Stomach (tissue), 9 donors: ENCODE results near the gene KIAA1671. TPM values are rescaled to one million over a fixed set of nuclear protein-coding genes. Genes with fewer than 3 reads are reported as not detected.

ENCODE experiments used
- DNase-seq, 2 donors: peaks; one replicate each; pipeline versions ENCODE4 v3.0.0 to v3.0.0-alpha.2; 2013 to 2019
- H3K27ac ChIP-seq, 5 donors: fragments of 200-600 bp in 4 of 5; sonication (generic) in 4 of 5; one replicate each; pipeline ENCODE4 v1.5.1; 2013 to 2019; ENCODE audit warnings: mild to moderate bottlenecking in 1 of 5, moderate library complexity in 1 of 5
- H3K27me3 ChIP-seq, 3 donors: fragments of 200-600 bp; sonication (generic); one replicate each; pipeline ENCODE4 v1.5.1; 2017 to 2019; ENCODE audit warnings: mixed run types in 1 of 3
- H3K36me3 ChIP-seq, 4 donors: fragments of 200-600 bp; sonication (generic); 1 replicate in 3 of 4; 2 replicates in 1 of 4; pipeline ENCODE4 v1.5.1; 2016 to 2019
- H3K4me1 ChIP-seq, 4 donors: fragments of 200-600 bp; sonication (generic); one replicate each; pipeline ENCODE4 v1.5.1; 2016 to 2019
- H3K4me3 ChIP-seq, 4 donors: fragments of 200-600 bp; sonication (generic) in 3 of 4; one replicate each; pipeline ENCODE4 v1.5.1; 2016 to 2019; ENCODE audit warnings: mild to moderate bottlenecking in 1 of 4
- H3K9me3 ChIP-seq, 4 donors: fragments of 200-600 bp; sonication (generic); one replicate each; pipeline ENCODE4 v1.5.1; 2016 to 2019
- EP300 ChIP-seq: sonication (generic); formaldehyde crosslinking; IDR thresholded peaks from one replicate; pipeline ENCODE4 v1.6.1; 2017; ENCODE audit warnings: antibody characterized with exemption
- POLR2A ChIP-seq, 4 donors: fragments of 450-650 bp; IDR thresholded peaks; one replicate each; pipeline ENCODE4 v1.6.1; 2016; ENCODE audit warnings: antibody characterized with exemption in 4 of 4, control low read depth in 2 of 4, mild to moderate bottlenecking in 1 of 4, moderate library complexity in 1 of 4
- POLR2AphosphoS5 ChIP-seq, 3 donors: sonication (generic); formaldehyde crosslinking; IDR thresholded peaks; one replicate each; pipeline ENCODE4 v1.6.1; 2016; ENCODE audit warnings: antibody characterized with exemption in 3 of 3
- WGBS, 5 donors: extraction: QIAGEN DNeasy Blood & Tissue Kit in 3 of 5; methylation state at CpG; one replicate each; pipeline versions ENCODE4 v1.1.5 to v1.1.7; 2013 to 2018; 5-methylcytosine and 5-hydroxymethylcytosine counted together
- intact Hi-C: fragments of 100-400 bp; cut with DNase I; formaldehyde crosslinking; loops from one replicate; pipeline ENCODE4 v1.15.1; 2023; ENCODE audit warnings: low total_unique reads
- polyA plus RNA-seq, 3 donors: library from polyadenylated mRNA; stranded (reverse); fragments of 200-250 nt; gene quantifications; one replicate each; pipeline ENCODE4 v1.2.3, GENCODE V29; 2013
- total RNA-seq, 5 donors: library from RNA; depleted of rRNA; stranded (reverse); fragments of >200 nt; gene quantifications; one replicate each; pipeline versions ENCODE4 v1.1.0 to v1.2.3, GENCODE V29; 2014 to 2016
- TF ChIP-seq, protein P1 (sequence below), 7 experiments: fragments of 450-650 bp in 4 of 7; fragments of 200-600 bp in 3 of 7; sonication (generic) in 3 of 7; IDR thresholded peaks; one replicate each; pipeline ENCODE4 v1.5.1; 2016 to 2019; ENCODE audit warnings: antibody characterized with exemption in 7 of 7, control low read depth in 2 of 7, mild to moderate bottlenecking in 1 of 7
- donor health status: healthy with polysubstance abuse.
- donor health status: Bipolar disorder and iron deficiency.
- donor health status: healthy.

Gene KIAA1671
- total and polyA plus RNA-seq, 8 donors, result 5.7 to 80.5 (median 32.5) TPM

DNA sequence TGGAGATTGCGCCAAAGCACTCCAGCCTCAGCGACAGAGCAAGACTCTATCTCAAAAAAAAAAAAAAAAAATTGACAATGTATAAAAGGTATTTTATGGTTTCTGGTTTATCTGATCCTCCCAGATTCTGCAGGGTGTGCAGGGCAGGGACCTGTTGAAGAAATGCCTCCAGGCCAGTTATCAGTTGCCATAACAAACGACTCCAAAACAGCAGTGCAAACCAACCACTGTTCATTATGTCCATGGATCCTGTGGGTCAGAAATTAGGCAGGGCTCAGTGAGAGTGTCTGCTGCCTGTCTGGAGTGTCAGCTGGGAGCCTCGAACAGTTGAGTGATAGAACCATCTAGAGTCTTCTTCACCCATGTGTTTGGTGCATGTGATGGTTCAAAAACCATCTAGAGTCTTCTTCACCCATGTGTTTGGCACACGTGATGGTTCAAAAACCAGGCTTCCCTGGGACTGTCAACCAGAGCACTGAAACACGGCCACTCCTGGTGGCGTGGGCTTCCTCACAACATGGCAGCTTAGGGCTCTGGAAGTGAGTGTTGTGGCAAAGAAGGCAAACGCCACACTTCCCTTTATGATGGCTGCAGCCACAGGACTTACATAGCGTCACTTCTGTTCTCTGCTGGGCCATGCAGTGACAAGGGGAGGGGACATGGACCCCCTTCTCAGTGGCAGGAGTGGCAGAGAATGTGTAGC lies 132.0 kb downstream of the KIAA1671 start:
- no peak for TF ChIP-seq EP300
- TF ChIP-seq, protein P1, sequence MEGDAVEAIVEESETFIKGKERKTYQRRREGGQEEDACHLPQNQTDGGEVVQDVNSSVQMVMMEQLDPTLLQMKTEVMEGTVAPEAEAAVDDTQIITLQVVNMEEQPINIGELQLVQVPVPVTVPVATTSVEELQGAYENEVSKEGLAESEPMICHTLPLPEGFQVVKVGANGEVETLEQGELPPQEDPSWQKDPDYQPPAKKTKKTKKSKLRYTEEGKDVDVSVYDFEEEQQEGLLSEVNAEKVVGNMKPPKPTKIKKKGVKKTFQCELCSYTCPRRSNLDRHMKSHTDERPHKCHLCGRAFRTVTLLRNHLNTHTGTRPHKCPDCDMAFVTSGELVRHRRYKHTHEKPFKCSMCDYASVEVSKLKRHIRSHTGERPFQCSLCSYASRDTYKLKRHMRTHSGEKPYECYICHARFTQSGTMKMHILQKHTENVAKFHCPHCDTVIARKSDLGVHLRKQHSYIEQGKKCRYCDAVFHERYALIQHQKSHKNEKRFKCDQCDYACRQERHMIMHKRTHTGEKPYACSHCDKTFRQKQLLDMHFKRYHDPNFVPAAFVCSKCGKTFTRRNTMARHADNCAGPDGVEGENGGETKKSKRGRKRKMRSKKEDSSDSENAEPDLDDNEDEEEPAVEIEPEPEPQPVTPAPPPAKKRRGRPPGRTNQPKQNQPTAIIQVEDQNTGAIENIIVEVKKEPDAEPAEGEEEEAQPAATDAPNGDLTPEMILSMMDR (IDR thresholded peaks at IDR 0.05), result no peak
- no peak for TF ChIP-seq POLR2A (IDR thresholded peaks at IDR 0.05)
- TF ChIP-seq POLR2AphosphoS5 (IDR thresholded peaks at IDR 0.05), result no peak
- H3K9me3 ChIP-seq, result no peaks in the 10 kb centered on the region
- H3K27ac ChIP-seq, result no peak overlapping the region
- 87 to 94% (median 88%) methylated on average over 8 to 9 of the region's 9 CpGs for WGBS, 5 donors
- H3K4me1 ChIP-seq, result peaks cover 15 to 34% (median 22%) of the 10 kb centered on the region in 4 donors
- H3K27me3 ChIP-seq, result no peaks in the 10 kb centered on the region
- no peak overlapping the region for H3K4me3 ChIP-seq
- H3K36me3 ChIP-seq, result no peaks in the 10 kb centered on the region
- no peak for DNase-seq
- intact Hi-C loops, result no loop called here

DNA sequence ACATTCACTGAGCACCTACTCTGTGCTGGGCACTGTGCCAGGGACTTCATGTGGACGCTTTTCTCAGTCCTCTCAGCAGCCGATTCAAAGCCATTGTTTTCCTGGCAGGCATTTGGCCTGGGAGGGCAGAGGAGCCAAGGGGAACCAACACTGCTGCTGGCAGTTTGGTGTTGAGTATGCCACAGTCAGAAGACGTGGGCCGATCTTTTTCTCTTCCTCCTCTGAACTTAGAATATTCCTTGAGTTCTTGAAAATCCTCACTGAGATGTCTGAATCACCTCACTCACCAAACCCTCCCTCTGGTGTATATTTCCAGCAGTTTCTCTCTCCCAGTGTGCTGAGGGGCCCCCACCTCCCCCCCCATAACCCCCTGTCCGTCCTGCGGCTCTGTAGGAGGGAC lies 132.6 kb downstream of the KIAA1671 start:
- no peak overlapping the region for H3K27ac ChIP-seq
- no peaks in the 10 kb centered on the region for H3K9me3 ChIP-seq
- H3K36me3 ChIP-seq, result no peaks in the 10 kb centered on the region
- no peak for TF ChIP-seq EP300
- TF ChIP-seq, protein P1 (IDR thresholded peaks at IDR 0.05), result no peak
- no peak for TF ChIP-seq POLR2A (IDR thresholded peaks at IDR 0.05)
- H3K4me3 ChIP-seq, result no peak overlapping the region
- H3K4me1 ChIP-seq, result peaks cover 15 to 37% (median 25%) of the 10 kb centered on the region in 4 donors
- H3K27me3 ChIP-seq, result no peaks in the 10 kb centered on the region
- WGBS, 5 donors, result 51 to 68% (median 55%) methylated on average over 6 of the region's 6 CpGs
- intact Hi-C loops, result no loop called here
- no peak for DNase-seq

DNA sequence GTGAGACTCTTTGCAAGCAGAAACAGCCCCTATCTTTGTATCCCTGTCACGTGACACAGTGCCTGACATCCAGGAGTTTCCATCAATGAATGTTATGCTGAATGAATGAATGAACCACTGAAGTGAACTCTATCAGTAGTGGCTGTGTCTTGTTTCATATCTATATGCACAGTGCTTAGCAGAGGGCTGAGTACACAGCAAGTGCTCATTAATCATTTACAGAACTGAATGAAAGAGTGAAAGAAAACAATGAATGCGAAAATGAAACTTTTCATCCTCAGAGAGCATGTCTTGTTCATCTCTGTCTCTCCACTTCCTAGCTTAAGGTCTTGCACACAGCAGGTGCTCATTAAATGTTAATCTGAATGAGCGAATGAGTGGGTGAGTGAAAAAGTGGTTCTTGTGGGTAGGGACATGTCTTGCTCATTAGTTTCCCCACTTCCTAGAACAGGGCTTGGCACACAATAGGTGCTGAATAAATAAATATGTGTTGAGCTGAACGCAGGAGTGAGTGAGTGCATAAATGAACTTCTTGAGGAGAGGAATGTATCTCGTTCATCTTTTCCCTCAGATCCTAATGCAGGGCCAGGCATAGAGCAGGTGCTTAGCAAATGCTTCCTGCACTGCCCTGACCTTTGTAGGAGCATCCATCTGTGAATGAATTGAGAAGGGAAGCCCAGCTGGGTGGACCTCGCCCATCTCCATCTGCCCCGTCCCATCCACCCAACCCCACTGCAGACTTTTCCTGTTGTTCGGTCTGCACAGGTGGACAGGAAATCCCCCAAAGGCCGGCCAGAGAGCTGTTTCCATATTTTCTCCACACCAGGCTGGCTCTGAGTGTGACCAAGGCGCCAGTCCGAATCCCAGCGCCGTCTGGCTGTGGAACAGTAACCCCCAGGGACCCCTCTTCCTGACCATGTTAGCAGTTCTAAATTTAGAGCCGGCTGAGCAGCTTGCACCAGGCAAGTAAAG lies 133.7 kb downstream of the KIAA1671 start:
- no peak overlapping the region for H3K4me3 ChIP-seq
- no peaks in the 10 kb centered on the region for H3K27me3 ChIP-seq
- 26 to 44% (median 33%) methylated on average over 14 of the region's 14 CpGs for WGBS, 5 donors
- peaks cover 15 to 41% (median 28%) of the 10 kb centered on the region in 4 donors for H3K4me1 ChIP-seq
- peak overlapping the region in 4 of 5 donors; percentile 22 to 45 (median 32) for H3K27ac ChIP-seq
- peak in 1 of 2 donors; percentile 76 for DNase-seq
- no peaks in the 10 kb centered on the region for H3K9me3 ChIP-seq
- intact Hi-C loops, result no loop called here
- TF ChIP-seq POLR2AphosphoS5 (IDR thresholded peaks at IDR 0.05), result peak in 1 of 3 donors; percentile 11
- no peak for TF ChIP-seq EP300
- H3K36me3 ChIP-seq, result no peaks in the 10 kb centered on the region

DNA sequence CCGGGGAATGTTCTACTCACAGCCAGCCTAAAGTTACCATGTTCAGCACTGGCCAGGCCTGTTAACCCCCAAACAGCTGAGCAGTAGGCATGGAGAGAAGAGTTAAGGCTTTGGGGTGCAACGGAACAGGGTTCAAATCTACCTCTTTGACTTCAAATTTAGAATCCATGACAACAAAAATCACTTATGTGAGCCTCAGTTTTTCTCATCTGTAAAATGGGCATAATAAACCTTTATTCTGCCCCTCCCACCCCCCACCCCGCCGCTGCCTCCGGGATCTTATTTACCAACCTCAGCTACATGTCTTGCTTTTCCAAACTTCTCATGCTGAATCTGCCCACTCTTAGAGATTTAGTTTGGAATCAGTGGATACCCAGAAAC lies 134.4 kb downstream of the KIAA1671 start:
- intact Hi-C loops, result no loop called here
- 64 to 75% (median 68%) methylated on average over 5 of the region's 5 CpGs for WGBS, 5 donors
- DNase-seq, result no peak
- Histone ChIP-seq H3K9me3 (no peaks in the 10 kb centered on the region), H3K27me3 (no peaks in the 10 kb centered on the region), H3K4me3 (no peak overlapping the region), H3K4me1 (peaks cover 15 to 41% (median 28%) of the 10 kb centered on the region in 4 donors), H3K27ac (peak overlapping the region in 4 of 5 donors; percentile 22 to 45 (median 32)), H3K36me3 (no peaks in the 10 kb centered on the region)
- TF ChIP-seq POLR2A (IDR thresholded peaks at IDR 0.05) (no peak), EP300 (no peak), POLR2AphosphoS5 (IDR thresholded peaks at IDR 0.05) (no peak)
- TF ChIP-seq, protein P1 (IDR thresholded peaks at IDR 0.05), result no peak
